ENCODE data around the gene TBX6. TPM values are rescaled to one million over a fixed set of nuclear protein-coding genes. Genes with fewer than 3 reads are reported as not detected.

Gene TBX6
- total RNA-seq, 1 donor from 2014 or later: 6.4 TPM

DNA sequence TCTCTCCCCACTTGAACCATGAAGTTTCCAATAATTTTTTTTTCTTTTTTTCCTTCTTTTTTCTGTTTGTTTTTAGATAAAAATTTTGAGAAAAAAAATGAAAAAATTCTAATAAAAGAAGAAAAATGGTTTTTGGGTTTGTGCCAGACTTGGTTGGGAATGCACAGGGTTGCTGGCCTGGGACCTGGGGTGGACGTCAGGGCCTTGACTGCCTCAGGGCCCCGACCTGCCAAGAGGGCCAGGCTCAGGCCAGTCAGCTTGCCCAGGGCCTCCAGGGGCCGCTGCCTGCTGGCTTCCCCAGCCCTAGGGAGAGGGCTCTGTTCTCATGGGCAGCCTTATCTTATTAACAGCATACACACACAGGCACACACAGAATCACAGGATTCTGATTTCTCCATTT, 6.5 kb downstream of the TBX6 start:
- intact Hi-C loops (cut with DNase I): no loop called here
- Histone ChIP-seq H3K27ac (no peak overlapping the region), H3K36me3 (peaks cover 3 to 48% of the 10 kb centered on the region in 2 donors), H3K9me3 (no peaks in the 10 kb centered on the region), H3K27me3 (no peaks in the 10 kb centered on the region), H3K4me3 (no peak overlapping the region), H3K4me1 (no peaks in the 10 kb centered on the region)
- TF ChIP-seq POLR2AphosphoS5 (IDR thresholded peaks at IDR 0.05; ENCODE audit: insufficient read depth in 1 of 2, low read depth in 1 of 2) (no peak), POLR2A (IDR thresholded peaks at IDR 0.05) (no peak)
- TF ChIP-seq, protein P1, sequence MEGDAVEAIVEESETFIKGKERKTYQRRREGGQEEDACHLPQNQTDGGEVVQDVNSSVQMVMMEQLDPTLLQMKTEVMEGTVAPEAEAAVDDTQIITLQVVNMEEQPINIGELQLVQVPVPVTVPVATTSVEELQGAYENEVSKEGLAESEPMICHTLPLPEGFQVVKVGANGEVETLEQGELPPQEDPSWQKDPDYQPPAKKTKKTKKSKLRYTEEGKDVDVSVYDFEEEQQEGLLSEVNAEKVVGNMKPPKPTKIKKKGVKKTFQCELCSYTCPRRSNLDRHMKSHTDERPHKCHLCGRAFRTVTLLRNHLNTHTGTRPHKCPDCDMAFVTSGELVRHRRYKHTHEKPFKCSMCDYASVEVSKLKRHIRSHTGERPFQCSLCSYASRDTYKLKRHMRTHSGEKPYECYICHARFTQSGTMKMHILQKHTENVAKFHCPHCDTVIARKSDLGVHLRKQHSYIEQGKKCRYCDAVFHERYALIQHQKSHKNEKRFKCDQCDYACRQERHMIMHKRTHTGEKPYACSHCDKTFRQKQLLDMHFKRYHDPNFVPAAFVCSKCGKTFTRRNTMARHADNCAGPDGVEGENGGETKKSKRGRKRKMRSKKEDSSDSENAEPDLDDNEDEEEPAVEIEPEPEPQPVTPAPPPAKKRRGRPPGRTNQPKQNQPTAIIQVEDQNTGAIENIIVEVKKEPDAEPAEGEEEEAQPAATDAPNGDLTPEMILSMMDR (IDR thresholded peaks at IDR 0.05): no peak
- no peak for DNase-seq (ENCODE audit: extremely low spot score in 2 of 2)

DNA sequence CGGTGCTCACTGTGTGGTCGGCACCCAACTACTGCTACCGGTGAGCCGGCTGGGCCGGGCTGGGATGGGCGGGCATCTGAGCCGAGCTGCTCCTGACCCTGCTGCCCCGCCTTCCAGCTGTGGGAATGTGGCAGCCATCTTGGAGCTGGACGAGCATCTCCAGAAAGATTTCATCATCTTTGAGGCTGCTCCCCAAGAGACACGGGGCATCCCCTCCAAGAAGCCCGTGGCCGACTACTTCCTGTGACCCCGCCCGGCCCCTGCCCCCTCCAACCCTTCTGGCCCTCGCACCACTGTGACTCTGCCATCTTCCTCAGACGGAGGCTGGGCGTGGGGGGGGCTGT, 6.9 kb downstream of the TBX6 start:
- TF ChIP-seq, protein P1 (IDR thresholded peaks at IDR 0.05): no peak
- no peak for TF ChIP-seq POLR2AphosphoS5 (IDR thresholded peaks at IDR 0.05; ENCODE audit: insufficient read depth in 1 of 2, low read depth in 1 of 2)
- TF ChIP-seq POLR2A (IDR thresholded peaks at IDR 0.05): no peak
- H3K36me3 ChIP-seq: peaks cover 3 to 48% of the 10 kb centered on the region in 2 donors
- H3K4me1 ChIP-seq: no peaks in the 10 kb centered on the region
- DNase-seq (ENCODE audit: extremely low spot score in 2 of 2): no peak
- no peak overlapping the region for H3K4me3 ChIP-seq
- H3K9me3 ChIP-seq: no peaks in the 10 kb centered on the region
- intact Hi-C loops (cut with DNase I): no loop called here
- H3K27me3 ChIP-seq: no peaks in the 10 kb centered on the region
- no peak overlapping the region for H3K27ac ChIP-seq

DNA sequence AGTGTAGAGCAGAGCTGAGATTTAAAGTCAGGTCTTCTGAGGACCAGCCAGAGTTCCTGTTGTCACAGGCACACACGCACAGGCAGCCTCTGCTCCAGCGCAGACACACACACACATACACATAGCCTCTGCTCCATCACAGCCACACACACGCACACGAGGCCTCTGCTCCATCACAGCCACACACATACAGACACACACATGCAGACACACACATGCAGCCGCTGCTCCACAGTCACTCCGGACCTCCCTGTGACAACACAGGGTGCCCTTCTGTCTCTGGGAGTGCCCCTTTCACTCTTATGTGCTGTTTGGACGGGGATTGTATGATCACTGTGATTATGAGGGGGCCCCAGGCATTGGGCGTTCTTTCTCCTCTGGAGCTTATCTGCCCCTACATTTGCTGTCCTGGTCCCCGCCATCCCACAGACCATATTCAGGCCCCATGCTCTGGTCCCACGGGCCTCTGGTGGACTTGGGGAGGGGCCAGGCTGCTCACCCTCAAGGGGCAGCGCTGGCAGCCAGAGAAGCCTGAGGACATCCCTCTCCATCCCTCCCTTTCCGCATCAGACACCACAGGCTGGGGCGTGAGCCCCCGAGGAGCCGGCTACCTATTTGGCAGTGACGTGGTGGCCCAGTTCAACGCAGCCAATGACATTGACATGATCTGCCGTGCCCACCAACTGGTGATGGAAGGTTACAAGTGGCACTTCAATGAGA, 7.5 kb downstream of the TBX6 start:
- Histone ChIP-seq H3K27ac (no peak overlapping the region), H3K4me1 (no peaks in the 10 kb centered on the region), H3K9me3 (no peaks in the 10 kb centered on the region), H3K27me3 (no peaks in the 10 kb centered on the region), H3K4me3 (no peak overlapping the region), H3K36me3 (peaks cover 3 to 48% of the 10 kb centered on the region in 2 donors)
- no peak for DNase-seq (ENCODE audit: extremely low spot score in 2 of 2)
- intact Hi-C loops (cut with DNase I): no loop called here
- TF ChIP-seq, protein P1 (IDR thresholded peaks at IDR 0.05): no peak
- TF ChIP-seq POLR2A (IDR thresholded peaks at IDR 0.05) (no peak), POLR2AphosphoS5 (IDR thresholded peaks at IDR 0.05; ENCODE audit: insufficient read depth in 1 of 2, low read depth in 1 of 2) (no peak)

DNA sequence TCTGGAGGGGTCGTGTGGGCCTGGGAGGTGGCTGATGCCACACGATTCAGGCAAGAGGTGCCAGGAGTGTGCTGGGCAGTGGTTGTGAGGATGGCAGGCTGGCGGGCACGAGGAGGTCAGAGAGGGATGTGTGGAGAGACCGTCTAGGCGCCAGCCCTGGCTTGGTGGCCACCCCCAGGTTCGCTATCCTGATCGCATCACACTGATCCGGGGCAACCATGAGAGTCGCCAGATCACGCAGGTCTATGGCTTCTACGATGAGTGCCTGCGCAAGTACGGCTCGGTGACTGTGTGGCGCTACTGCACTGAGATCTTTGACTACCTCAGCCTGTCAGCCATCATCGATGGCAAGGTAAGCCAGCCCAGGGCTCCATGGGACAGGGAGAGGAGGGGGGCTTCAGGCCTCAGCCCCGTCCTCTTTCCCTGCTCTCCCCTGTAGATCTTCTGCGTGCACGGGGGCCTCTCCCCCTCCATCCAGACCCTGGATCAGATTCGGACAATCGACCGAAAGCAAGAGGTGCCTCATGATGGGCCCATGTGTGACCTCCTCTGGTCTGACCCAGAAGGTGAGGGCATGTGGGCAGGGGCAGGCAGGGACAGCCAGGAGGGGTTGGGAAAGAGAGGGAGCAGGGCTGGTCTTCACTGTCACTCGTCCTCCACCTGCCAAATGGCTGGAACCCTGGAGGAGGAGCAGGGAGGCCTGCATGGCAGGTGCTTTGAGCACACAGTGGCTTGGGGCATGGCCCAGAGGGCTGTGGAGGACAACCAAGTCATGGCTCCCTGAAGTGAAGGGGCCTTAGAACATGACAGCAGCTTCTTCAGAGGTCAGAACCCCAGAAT, 8.3 kb downstream of the TBX6 start:
- Histone ChIP-seq H3K36me3 (peaks cover 3 to 53% of the 10 kb centered on the region in 2 donors), H3K9me3 (no peaks in the 10 kb centered on the region), H3K27me3 (no peaks in the 10 kb centered on the region), H3K27ac (no peak overlapping the region), H3K4me1 (peaks cover 6% of the 10 kb centered on the region), H3K4me3 (no peak overlapping the region)
- intact Hi-C loops (cut with DNase I): no loop called here
- no peak for DNase-seq (ENCODE audit: extremely low spot score in 2 of 2)
- TF ChIP-seq POLR2A (IDR thresholded peaks at IDR 0.05): no peak

DNA sequence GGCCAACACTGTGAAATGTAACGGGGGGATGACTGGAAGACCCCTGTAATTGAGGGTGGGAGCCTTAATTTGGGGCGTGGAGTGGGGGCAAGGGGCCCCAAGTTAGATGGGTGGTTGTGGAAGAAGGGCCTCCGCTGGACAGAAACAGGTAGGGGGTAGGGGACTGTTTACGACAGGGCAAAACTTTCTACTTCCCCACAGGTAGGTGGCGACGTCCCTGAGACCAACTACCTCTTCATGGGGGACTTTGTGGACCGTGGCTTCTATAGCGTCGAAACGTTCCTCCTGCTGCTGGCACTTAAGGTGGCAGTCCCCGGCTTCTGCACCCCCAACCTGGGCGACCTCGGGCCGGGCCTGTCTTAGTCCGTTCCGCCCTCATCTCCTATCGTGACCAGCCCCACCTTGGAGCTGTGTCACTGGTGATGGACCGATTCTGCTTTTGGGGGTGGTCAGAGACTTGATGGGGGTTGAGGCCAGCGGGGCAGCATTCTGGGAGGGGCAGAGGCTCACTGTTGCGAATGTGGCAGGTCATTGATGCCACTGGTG, 9.1 kb downstream of the TBX6 start:
- Histone ChIP-seq H3K4me3 (no peak overlapping the region), H3K36me3 (peaks cover 3 to 57% of the 10 kb centered on the region in 2 donors), H3K27ac (no peak overlapping the region), H3K4me1 (peaks cover 14% of the 10 kb centered on the region), H3K9me3 (no peaks in the 10 kb centered on the region), H3K27me3 (no peaks in the 10 kb centered on the region)
- DNase-seq (ENCODE audit: extremely low spot score in 2 of 2): no peak
- intact Hi-C loops (cut with DNase I): no loop called here
- TF ChIP-seq POLR2AphosphoS5 (IDR thresholded peaks at IDR 0.05; ENCODE audit: insufficient read depth in 1 of 2, low read depth in 1 of 2): no peak
- no peak for TF ChIP-seq POLR2A (IDR thresholded peaks at IDR 0.05)
- TF ChIP-seq, protein P1 (IDR thresholded peaks at IDR 0.05): no peak

All from vagina (tissue), 2 donors.